BJ (cell line): Measurements from ENCODE around the gene STH. TPM values are rescaled to one million over a fixed set of nuclear protein-coding genes. Genes with fewer than 3 reads are reported as not detected.

Experiments
- CTCF ChIA-PET: fragments of 350-600 bp; formaldehyde crosslinking; extraction: SDS; loops from one replicate; lab custom pipeline; 2021; ENCODE audit warnings: antibody characterized with exemption, inconsistent platforms; lab: Yijun Ruan, JAX
- POLR2A ChIA-PET: fragments of 300-600 bp; sonication (Branson Sonifier 250); formaldehyde crosslinking; extraction: SDS; loops from one replicate; lab custom pipeline; 2021; ENCODE audit warnings: antibody characterized with exemption; lab: Charles Lee
- DNase-seq: peaks from one replicate; pipeline ENCODE4 v3.0.0-alpha.2; 2011; ENCODE audit warnings: low read depth
- H3K27me3 ChIP-seq: 2 replicates; pipeline ENCODE4 v1.6.0; 2011; ENCODE audit warnings: low read length; ENCODE audit not compliant: control insufficient read depth, insufficient read depth
- H3K36me3 ChIP-seq: 2 replicates; pipeline ENCODE4 v1.5.1; 2011; ENCODE audit warnings: low read length; ENCODE audit not compliant: control insufficient read depth, insufficient read depth
- H3K4me3 ChIP-seq: 2 replicates; pipeline ENCODE4 v1.5.1; 2011; ENCODE audit warnings: low read depth, mild to moderate bottlenecking, control low read depth, low read length
- polyA plus RNA-seq: library from polyadenylated mRNA; depleted of rRNA; stranded (reverse); fragments of >200 nt; gene quantifications from 2 replicates; pipeline ENCODE4 v1.2.3, GENCODE V29; 2011
- TF ChIP-seq, protein P1 (sequence below): IDR thresholded peaks from 2 replicates; pipeline ENCODE4 v1.5.1; 2011; ENCODE audit warnings: low read depth, mild to moderate bottlenecking, control low read depth, inconsistent platforms, low read length, moderate library complexity; ENCODE audit not compliant: insufficient read depth

Gene STH
- polyA plus RNA-seq, 1 experiment: not detected

DNA sequence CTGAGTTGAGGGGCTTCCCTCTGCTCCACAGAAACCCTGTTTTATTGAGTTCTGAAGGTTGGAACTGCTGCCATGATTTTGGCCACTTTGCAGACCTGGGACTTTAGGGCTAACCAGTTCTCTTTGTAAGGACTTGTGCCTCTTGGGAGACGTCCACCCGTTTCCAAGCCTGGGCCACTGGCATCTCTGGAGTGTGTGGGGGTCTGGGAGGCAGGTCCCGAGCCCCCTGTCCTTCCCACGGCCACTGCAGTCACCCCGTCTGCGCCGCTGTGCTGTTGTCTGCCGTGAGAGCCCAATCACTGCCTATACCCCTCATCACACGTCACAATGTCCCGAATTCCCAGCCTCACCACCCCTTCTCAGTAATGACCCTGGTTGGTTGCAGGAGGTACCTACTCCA, 26.0 kb downstream of the STH start:
- ChIA-PET POLR2A (no interaction called here), CTCF (no interaction called here)
- Histone ChIP-seq H3K36me3 (peaks cover 7% of the 10 kb centered on the region), H3K27me3 (no peaks in the 10 kb centered on the region), H3K4me3 (no peak overlapping the region)
- TF ChIP-seq, protein P1, sequence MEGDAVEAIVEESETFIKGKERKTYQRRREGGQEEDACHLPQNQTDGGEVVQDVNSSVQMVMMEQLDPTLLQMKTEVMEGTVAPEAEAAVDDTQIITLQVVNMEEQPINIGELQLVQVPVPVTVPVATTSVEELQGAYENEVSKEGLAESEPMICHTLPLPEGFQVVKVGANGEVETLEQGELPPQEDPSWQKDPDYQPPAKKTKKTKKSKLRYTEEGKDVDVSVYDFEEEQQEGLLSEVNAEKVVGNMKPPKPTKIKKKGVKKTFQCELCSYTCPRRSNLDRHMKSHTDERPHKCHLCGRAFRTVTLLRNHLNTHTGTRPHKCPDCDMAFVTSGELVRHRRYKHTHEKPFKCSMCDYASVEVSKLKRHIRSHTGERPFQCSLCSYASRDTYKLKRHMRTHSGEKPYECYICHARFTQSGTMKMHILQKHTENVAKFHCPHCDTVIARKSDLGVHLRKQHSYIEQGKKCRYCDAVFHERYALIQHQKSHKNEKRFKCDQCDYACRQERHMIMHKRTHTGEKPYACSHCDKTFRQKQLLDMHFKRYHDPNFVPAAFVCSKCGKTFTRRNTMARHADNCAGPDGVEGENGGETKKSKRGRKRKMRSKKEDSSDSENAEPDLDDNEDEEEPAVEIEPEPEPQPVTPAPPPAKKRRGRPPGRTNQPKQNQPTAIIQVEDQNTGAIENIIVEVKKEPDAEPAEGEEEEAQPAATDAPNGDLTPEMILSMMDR: no peak
- DNase-seq: no peak

DNA sequence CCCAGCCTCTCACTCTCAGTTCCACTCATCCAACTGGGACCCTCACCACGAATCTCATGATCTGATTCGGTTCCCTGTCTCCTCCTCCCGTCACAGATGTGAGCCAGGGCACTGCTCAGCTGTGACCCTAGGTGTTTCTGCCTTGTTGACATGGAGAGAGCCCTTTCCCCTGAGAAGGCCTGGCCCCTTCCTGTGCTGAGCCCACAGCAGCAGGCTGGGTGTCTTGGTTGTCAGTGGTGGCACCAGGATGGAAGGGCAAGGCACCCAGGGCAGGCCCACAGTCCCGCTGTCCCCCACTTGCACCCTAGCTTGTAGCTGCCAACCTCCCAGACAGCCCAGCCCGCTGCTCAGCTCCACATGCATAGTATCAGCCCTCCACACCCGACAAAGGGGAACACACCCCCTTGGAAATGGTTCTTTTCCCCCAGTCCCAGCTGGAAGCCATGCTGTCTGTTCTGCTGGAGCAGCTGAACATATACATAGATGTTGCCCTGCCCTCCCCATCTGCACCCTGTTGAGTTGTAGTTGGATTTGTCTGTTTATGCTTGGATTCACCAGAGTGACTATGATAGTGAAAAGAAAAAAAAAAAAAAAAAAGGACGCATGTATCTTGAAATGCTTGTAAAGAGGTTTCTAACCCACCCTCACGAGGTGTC, 26.6 kb downstream of the STH start:
- Histone ChIP-seq H3K27me3 (no peaks in the 10 kb centered on the region), H3K36me3 (peaks cover 12% of the 10 kb centered on the region), H3K4me3 (no peak overlapping the region)
- TF ChIP-seq, protein P1: no peak
- ChIA-PET POLR2A (no interaction called here), CTCF (no interaction called here)
- no peak for DNase-seq

DNA sequence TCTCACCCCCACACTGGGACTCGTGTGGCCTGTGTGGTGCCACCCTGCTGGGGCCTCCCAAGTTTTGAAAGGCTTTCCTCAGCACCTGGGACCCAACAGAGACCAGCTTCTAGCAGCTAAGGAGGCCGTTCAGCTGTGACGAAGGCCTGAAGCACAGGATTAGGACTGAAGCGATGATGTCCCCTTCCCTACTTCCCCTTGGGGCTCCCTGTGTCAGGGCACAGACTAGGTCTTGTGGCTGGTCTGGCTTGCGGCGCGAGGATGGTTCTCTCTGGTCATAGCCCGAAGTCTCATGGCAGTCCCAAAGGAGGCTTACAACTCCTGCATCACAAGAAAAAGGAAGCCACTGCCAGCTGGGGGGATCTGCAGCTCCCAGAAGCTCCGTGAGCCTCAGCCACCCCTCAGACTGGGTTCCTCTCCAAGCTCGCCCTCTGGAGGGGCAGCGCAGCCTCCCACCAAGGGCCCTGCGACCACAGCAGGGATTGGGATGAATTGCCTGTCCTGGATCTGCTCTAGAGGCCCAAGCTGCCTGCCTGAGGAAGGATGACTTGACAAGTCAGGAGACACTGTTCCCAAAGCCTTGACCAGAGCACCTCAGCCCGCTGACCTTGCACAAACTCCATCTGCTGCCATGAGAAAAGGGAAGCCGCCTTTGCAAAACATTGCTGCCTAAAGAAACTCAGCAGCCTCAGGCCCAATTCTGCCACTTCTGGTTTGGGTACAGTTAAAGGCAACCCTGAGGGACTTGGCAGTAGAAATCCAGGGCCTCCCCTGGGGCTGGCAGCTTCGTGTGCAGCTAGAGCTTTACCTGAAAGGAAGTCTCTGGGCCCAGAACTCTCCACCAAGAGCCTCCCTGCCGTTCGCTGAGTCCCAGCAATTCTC, 27.4 kb downstream of the STH start:
- CTCF ChIA-PET: interaction anchor here (1.0 kb wide), 1 partner anchor 18 kb away, joined by 4 read pairs; no protein-coding TSS in a partner anchor
- POLR2A ChIA-PET: no interaction called here
- Histone ChIP-seq H3K36me3 (peaks cover 16% of the 10 kb centered on the region), H3K27me3 (no peaks in the 10 kb centered on the region), H3K4me3 (no peak overlapping the region)
- TF ChIP-seq, protein P1: no peak
- DNase-seq: no peak

DNA sequence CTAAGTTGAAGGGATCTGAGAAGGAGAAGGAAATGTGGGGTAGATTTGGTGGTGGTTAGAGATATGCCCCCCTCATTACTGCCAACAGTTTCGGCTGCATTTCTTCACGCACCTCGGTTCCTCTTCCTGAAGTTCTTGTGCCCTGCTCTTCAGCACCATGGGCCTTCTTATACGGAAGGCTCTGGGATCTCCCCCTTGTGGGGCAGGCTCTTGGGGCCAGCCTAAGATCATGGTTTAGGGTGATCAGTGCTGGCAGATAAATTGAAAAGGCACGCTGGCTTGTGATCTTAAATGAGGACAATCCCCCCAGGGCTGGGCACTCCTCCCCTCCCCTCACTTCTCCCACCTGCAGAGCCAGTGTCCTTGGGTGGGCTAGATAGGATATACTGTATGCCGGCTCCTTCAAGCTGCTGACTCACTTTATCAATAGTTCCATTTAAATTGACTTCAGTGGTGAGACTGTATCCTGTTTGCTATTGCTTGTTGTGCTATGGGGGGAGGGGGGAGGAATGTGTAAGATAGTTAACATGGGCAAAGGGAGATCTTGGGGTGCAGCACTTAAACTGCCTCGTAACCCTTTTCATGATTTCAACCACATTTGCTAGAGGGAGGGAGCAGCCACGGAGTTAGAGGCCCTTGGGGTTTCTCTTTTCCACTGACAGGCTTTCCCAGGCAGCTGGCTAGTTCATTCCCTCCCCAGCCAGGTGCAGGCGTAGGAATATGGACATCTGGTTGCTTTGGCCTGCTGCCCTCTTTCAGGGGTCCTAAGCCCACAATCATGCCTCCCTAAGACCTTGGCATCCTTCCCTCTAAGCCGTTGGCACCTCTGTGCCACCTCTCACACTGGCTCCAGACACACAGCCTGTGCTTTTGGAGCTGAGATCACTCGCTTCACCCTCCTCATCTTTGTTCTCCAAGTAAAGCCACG, 28.3 kb downstream of the STH start:
- ChIA-PET CTCF (interaction anchor here (1.0 to 2.0 kb wide), 2 partner anchors 11 to 17 kb away, joined by 4 to 5 read pairs; no protein-coding TSS in a partner anchor), POLR2A (no interaction called here)
- TF ChIP-seq, protein P1: no peak
- Histone ChIP-seq H3K36me3 (peaks cover 23% of the 10 kb centered on the region), H3K4me3 (no peak overlapping the region), H3K27me3 (no peaks in the 10 kb centered on the region)
- DNase-seq: no peak
